Heart left ventricle (tissue), 16 donors: ENCODE measurements around the gene NUP50. TPM values are rescaled to one million over a fixed set of nuclear protein-coding genes. Genes with fewer than 3 reads are reported as not detected.
A peak's percentile ranks its signal among the peaks of the same experiment; 100 is the strongest.

Experiments
- ATAC-seq, 4 donors: fragments of 200-7000 bp; cut with Tn5 transposase; one replicate each; pipeline ENCODE4 v1.9.1; 2020 to 2022; ENCODE audit warnings: moderate library complexity in 4 of 4, mild to moderate bottlenecking in 3 of 4, moderate number of reproducible peaks in 1 of 4
- DNase-seq, 5 donors: peaks; one replicate each; pipeline ENCODE4 v3.0.0-alpha.2; 2020
- H3K27ac ChIP-seq, 12 donors: fragments of 200-600 bp; sonication (generic) in 4 of 12; one replicate each; pipeline versions ENCODE4 v1.5.0 to v1.8.0; 2016 to 2022; ENCODE audit warnings: mild to moderate bottlenecking in 2 of 12
- H3K27me3 ChIP-seq, 9 donors: fragments of 200-600 bp; sonication (generic) in 2 of 9; one replicate each; pipeline versions ENCODE4 v1.5.1 to v1.8.0; 2016 to 2022; ENCODE audit warnings: mild to moderate bottlenecking in 3 of 9
- H3K36me3 ChIP-seq, 9 donors: fragments of 200-600 bp; sonication (generic) in 2 of 9; one replicate each; pipeline versions ENCODE4 v1.5.0 to v1.8.0; 2018 to 2022; ENCODE audit warnings: mild to moderate bottlenecking in 2 of 9
- H3K4me1 ChIP-seq, 12 donors: fragments of 200-600 bp; sonication (generic) in 4 of 12; one replicate each; pipeline versions ENCODE4 v1.5.0 to v1.8.0; 2016 to 2022; ENCODE audit warnings: mild to moderate bottlenecking in 3 of 12
- H3K4me3 ChIP-seq, 12 donors: fragments of 200-600 bp; sonication (generic) in 4 of 12; one replicate each; pipeline versions ENCODE4 v1.5.0 to v1.8.0; 2017 to 2022; ENCODE audit warnings: mild to moderate bottlenecking in 9 of 12, moderate library complexity in 4 of 12
- H3K9me3 ChIP-seq, 12 donors: fragments of 200-600 bp; sonication (generic) in 4 of 12; one replicate each; pipeline versions ENCODE4 v1.5.0 to v1.8.0; 2016 to 2022; ENCODE audit warnings: mild to moderate bottlenecking in 1 of 12
- POLR2A ChIP-seq, 2 donors: fragments of 450-650 bp; IDR thresholded peaks; one replicate each; pipeline ENCODE4 v1.6.1; 2017; ENCODE audit warnings: antibody characterized with exemption in 2 of 2, mild to moderate bottlenecking in 2 of 2, moderate library complexity in 2 of 2
- WGBS, 4 donors: extraction: QIAGEN DNeasy Blood & Tissue Kit in 2 of 4; methylation state at CpG; one replicate each; pipeline versions ENCODE4 v1.1.5 to v1.1.7; 2013 to 2018; 5-methylcytosine and 5-hydroxymethylcytosine counted together
- intact Hi-C, 10 donors: fragments of 100-400 bp; cut with DNase I; formaldehyde crosslinking; loops; one replicate each; pipeline versions ENCODE4 v1.11.1 to v1.14.2; 2022
- polyA plus RNA-seq, 2 donors: library from polyadenylated mRNA; stranded (reverse); fragments of 200-250 nt; gene quantifications; one replicate each; pipeline ENCODE4 v1.2.3, GENCODE V29; 2013
- total RNA-seq, 9 donors: library from RNA; depleted of rRNA in 2 of 9; stranded (reverse); fragments of >200 nt in 2 of 9; fragmentation: NEBNext Ultra II Directional in 3 of 9; extraction: Animal tissue kit (Norgen Biotek cat#: 25700) in 3 of 9; gene quantifications; one replicate each; pipeline versions ENCODE4 v1.1.0 to v1.2.4, GENCODE V29; 2016 to 2023
- TF ChIP-seq, protein P1 (sequence below), 12 donors: fragments of 200-600 bp; sonication (generic) in 4 of 12; IDR thresholded peaks; one replicate each; pipeline versions ENCODE4 v1.5.0 to v1.8.0; 2018 to 2022; ENCODE audit warnings: antibody characterized with exemption in 12 of 12, mild to moderate bottlenecking in 5 of 12
- donor health status: ischemic (EF 13 %, LVEDD 7.1; RV severe dilation, severe dysfunction).
- donor health status: healthy with polysubstance abuse.
- donor health status: DM: no; HTN: yes; CAD: no.
- donor health status: DM: no; HTN: no; CAD: no.
- donor health status: ischemic (EF 25% LVEDD 6.9; RV normal size, moderate dysfunction).
- donor health status: ischemic (EF 25% LVEDD 5.7; RV mildly dilated, moderate dysfunction).
- donor health status: healthy.
- donor health status: DM: yes; HTN: yes; CAD: no.
- donor health status: ischemic (EF 35%, LVEDD 5.7; RV mildly dilated, moderate dysfunction).
- donor health status: nonischemic (EF 11% LVEDD 7.7; RV severe dilation, severe dysfunction).
- donor health status: DM: yes; HTN: yes; CAD: no.
- donor health status: PGD.
- donor health status: ischemic (EF 29% LVEDD 5.4; RV normal size, mild dysfunction).
- donor health status: nonischemic (EF 23%, LVEDD 6.1; RV moderate dilation, normal function).

NUP50 gene
- total and polyA plus RNA-seq, 11 donors, result 5.8 to 42.6 (median 14.1) TPM

DNA sequence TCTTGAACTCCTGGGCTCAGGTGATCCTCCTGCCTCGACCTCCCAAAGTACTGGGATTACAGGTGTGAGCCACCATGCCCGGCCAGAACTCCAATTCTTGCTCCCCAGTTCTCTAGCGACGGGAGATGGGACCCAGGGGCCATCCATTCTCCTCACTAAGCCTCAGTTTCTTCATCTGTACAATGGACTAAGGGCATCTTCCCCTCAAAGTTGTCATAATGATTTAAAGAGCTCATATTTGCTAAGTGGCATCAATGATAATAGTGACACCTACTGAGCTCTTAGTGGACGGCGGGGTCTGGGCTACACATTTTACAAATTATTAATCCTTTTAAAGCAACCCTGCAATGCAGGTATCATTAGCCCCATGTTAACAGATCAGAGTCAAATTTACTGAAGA lies 42.5 kb downstream of the NUP50 start:
- intact Hi-C loops, result no loop called here
- TF ChIP-seq, protein P1, sequence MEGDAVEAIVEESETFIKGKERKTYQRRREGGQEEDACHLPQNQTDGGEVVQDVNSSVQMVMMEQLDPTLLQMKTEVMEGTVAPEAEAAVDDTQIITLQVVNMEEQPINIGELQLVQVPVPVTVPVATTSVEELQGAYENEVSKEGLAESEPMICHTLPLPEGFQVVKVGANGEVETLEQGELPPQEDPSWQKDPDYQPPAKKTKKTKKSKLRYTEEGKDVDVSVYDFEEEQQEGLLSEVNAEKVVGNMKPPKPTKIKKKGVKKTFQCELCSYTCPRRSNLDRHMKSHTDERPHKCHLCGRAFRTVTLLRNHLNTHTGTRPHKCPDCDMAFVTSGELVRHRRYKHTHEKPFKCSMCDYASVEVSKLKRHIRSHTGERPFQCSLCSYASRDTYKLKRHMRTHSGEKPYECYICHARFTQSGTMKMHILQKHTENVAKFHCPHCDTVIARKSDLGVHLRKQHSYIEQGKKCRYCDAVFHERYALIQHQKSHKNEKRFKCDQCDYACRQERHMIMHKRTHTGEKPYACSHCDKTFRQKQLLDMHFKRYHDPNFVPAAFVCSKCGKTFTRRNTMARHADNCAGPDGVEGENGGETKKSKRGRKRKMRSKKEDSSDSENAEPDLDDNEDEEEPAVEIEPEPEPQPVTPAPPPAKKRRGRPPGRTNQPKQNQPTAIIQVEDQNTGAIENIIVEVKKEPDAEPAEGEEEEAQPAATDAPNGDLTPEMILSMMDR (IDR thresholded peaks at IDR 0.05), result no peak
- no peak for TF ChIP-seq POLR2A (IDR thresholded peaks at IDR 0.05)
- Histone ChIP-seq H3K4me3 (no peak overlapping the region), H3K4me1 (peaks cover 0 to 8% (median 0%) of the 10 kb centered on the region in 12 donors), H3K36me3 (peaks cover 0 to 73% (median 6%) of the 10 kb centered on the region in 9 donors), H3K9me3 (no peaks in the 10 kb centered on the region), H3K27ac (no peak overlapping the region), H3K27me3 (no peaks in the 10 kb centered on the region)
- peak in 1 of 5 donors; percentile 17 for DNase-seq
- ATAC-seq, result no peak
- 86 to 97% (median 89%) methylated on average over 6 of the region's 6 CpGs for WGBS, 4 donors

- ATAC-seq (no peak), DNase-seq (no peak)
- intact Hi-C loops, result no loop called here
- no peak overlapping the region for H3K27ac ChIP-seq
- peaks cover 0 to 63% (median 6%) of the 10 kb centered on the region in 9 donors for H3K36me3 ChIP-seq
- H3K4me1 ChIP-seq, result peaks cover 0 to 21% (median 9%) of the 10 kb centered on the region in 12 donors
- WGBS, 4 donors, result 91 to 99% (median 97%) methylated on average over 7 to 13 of the region's 13 CpGs
- TF ChIP-seq POLR2A (IDR thresholded peaks at IDR 0.05), result no peak
- TF ChIP-seq, protein P1 (IDR thresholded peaks at IDR 0.05), result no peak
- H3K4me3 ChIP-seq, result no peak overlapping the region
- H3K27me3 ChIP-seq, result no peaks in the 10 kb centered on the region
- H3K9me3 ChIP-seq, result no peaks in the 10 kb centered on the region
Observed at GRCh38 chr22:45207533-45207932, 43.8 kb downstream of the NUP50 start.

DNA sequence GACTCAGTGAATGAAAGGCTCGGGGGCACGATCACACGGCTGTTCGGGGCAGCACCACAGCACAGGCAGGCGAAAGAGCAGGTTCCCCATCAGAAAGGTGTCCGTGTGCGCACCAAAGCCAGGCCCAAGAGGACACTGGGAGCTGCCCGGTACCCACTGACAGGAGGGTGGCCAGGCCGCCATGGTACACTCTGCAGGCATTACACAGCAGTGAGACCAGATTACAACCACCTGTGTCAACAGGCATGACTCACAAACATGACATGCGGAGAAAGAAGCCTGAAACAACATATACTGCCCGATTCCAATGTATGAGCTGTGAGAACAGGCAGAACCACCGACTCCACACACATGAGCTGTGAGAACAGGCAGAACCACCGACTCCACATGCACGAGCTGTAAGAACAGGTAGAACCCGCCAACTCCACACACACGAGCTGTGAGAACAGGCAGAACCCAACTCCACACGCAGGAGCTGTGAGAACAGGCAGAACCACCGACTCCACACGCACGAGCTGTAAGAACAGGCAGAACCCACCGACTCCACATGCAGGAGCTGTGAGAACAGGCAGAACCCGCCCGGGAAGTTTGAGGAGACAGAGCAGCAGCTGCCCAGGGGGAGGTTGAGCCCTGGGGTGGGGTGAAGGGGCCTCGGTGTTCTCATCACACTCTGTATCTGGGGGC lies 44.4 kb downstream of the NUP50 start:
- no peak overlapping the region for H3K4me3 ChIP-seq
- DNase-seq, result peak in 2 of 5 donors; percentile 22 to 60
- WGBS, 4 donors, result 85 to 95% (median 86%) methylated on average over 23 to 24 of the region's 24 CpGs
- peaks cover 0 to 58% (median 3%) of the 10 kb centered on the region in 9 donors for H3K36me3 ChIP-seq
- H3K27ac ChIP-seq, result no peak overlapping the region
- ATAC-seq, result no peak
- H3K9me3 ChIP-seq, result no peaks in the 10 kb centered on the region
- H3K27me3 ChIP-seq, result no peaks in the 10 kb centered on the region
- no peak for TF ChIP-seq POLR2A (IDR thresholded peaks at IDR 0.05)
- TF ChIP-seq, protein P1 (IDR thresholded peaks at IDR 0.05), result no peak
- H3K4me1 ChIP-seq, result peaks cover 0 to 27% (median 15%) of the 10 kb centered on the region in 12 donors
- intact Hi-C loops, result no loop called here

GRCh38 chr22:45208696-45208992 lies 44.9 kb downstream of the NUP50 start:
- H3K36me3 ChIP-seq, result peaks cover 0 to 52% (median 0%) of the 10 kb centered on the region in 9 donors
- no peak overlapping the region for H3K4me3 ChIP-seq
- WGBS, 4 donors, result 84 to 91% (median 88%) methylated on average over 9 to 10 of the region's 10 CpGs
- H3K27me3 ChIP-seq, result no peaks in the 10 kb centered on the region
- TF ChIP-seq POLR2A (IDR thresholded peaks at IDR 0.05), result no peak
- TF ChIP-seq, protein P1 (IDR thresholded peaks at IDR 0.05), result no peak
- intact Hi-C loops, result no loop called here
- H3K27ac ChIP-seq, result no peak overlapping the region
- DNase-seq (no peak), ATAC-seq (no peak)
- H3K4me1 ChIP-seq, result peaks cover 0 to 30% (median 17%) of the 10 kb centered on the region in 12 donors
- no peaks in the 10 kb centered on the region for H3K9me3 ChIP-seq
